ENCODE data around the gene DNAJC18. TPM values are rescaled to one million over a fixed set of nuclear protein-coding genes. Genes with fewer than 3 reads are reported as not detected.

DNAJC18 gene
- total RNA-seq, 1 experiment from 2014 or later = 6.7 TPM

GRCh38 chr5:139426203-139426885 lies 13.0 kb downstream of the DNAJC18 start:
- H3K27ac Mint-ChIP-seq (ENCODE audit: unreplicated experiment) = no peak overlapping the region
- CTCF ChIA-PET = no interaction called here
- no peaks in the 10 kb centered on the region for H3K36me3 Mint-ChIP-seq (ENCODE audit: insufficient read depth, unreplicated experiment)
- H3K4me1 Mint-ChIP-seq (ENCODE audit: low read depth, unreplicated experiment) = no peaks in the 10 kb centered on the region
- H3K4me3 Mint-ChIP-seq (ENCODE audit: low read depth, unreplicated experiment) = no peak overlapping the region
- no peaks in the 10 kb centered on the region for H3K27me3 Mint-ChIP-seq (ENCODE audit: unreplicated experiment)
- no peaks in the 10 kb centered on the region for H3K9me3 Mint-ChIP-seq (ENCODE audit: low read depth, unreplicated experiment)
- BruUV-seq (replicated peaks) = no TSS peak
- no peak for TF ChIP-seq CTCF (IDR thresholded peaks at IDR 0.05; ENCODE audit: unreplicated experiment)
- intact Hi-C loops (cut with micrococcal nuclease; ENCODE audit: unreplicated experiment) = no loop called here
- no peak for DNase-seq

- CTCF ChIA-PET = interaction anchor here (0.6 kb wide), 1 partner anchor 146 kb away, joined by 3 read pairs; no protein-coding TSS in a partner anchor
- no peak for TF ChIP-seq CTCF (IDR thresholded peaks at IDR 0.05; ENCODE audit: unreplicated experiment)
- intact Hi-C loops (cut with micrococcal nuclease; ENCODE audit: unreplicated experiment) = no loop called here
- no peak overlapping the region for H3K4me3 Mint-ChIP-seq (ENCODE audit: low read depth, unreplicated experiment)
- H3K27ac Mint-ChIP-seq (ENCODE audit: unreplicated experiment) = no peak overlapping the region
- no TSS peak for BruUV-seq (replicated peaks)
- no peaks in the 10 kb centered on the region for H3K9me3 Mint-ChIP-seq (ENCODE audit: low read depth, unreplicated experiment)
- H3K4me1 Mint-ChIP-seq (ENCODE audit: low read depth, unreplicated experiment) = no peaks in the 10 kb centered on the region
- no peaks in the 10 kb centered on the region for H3K27me3 Mint-ChIP-seq (ENCODE audit: unreplicated experiment)
- no peak for DNase-seq
- H3K36me3 Mint-ChIP-seq (ENCODE audit: insufficient read depth, unreplicated experiment) = no peaks in the 10 kb centered on the region
Measured at GRCh38 chr5:139425497-139425896, 13.8 kb downstream of the DNAJC18 start.

- Mint-ChIP-seq H3K27ac (ENCODE audit: unreplicated experiment) (no peak overlapping the region), H3K36me3 (ENCODE audit: insufficient read depth, unreplicated experiment) (no peaks in the 10 kb centered on the region), H3K27me3 (ENCODE audit: unreplicated experiment) (no peaks in the 10 kb centered on the region), H3K4me1 (ENCODE audit: low read depth, unreplicated experiment) (no peaks in the 10 kb centered on the region), H3K4me3 (ENCODE audit: low read depth, unreplicated experiment) (no peak overlapping the region), H3K9me3 (ENCODE audit: low read depth, unreplicated experiment) (no peaks in the 10 kb centered on the region)
- CTCF ChIA-PET = interaction anchor here (0.7 to 6.1 kb wide), 4 partner anchors 60 to 150 kb away, joined by 3 to 69 read pairs (median 5); partner anchors contain the start of gene STING1
- DNase-seq = peak; percentile 59
- TF ChIP-seq CTCF (IDR thresholded peaks at IDR 0.05; ENCODE audit: unreplicated experiment) = peak; percentile 90
- BruUV-seq (replicated peaks) = no TSS peak
- intact Hi-C loops (cut with micrococcal nuclease; ENCODE audit: unreplicated experiment) = loop anchor here (1.0 to 5.0 kb wide), 2 partner anchors 75 to 91 kb away; no protein-coding TSS in a partner anchor
Measured at GRCh38 chr5:139422307-139422893, 16.9 kb downstream of the DNAJC18 start.

GRCh38 chr5:139419226-139420192 lies 19.8 kb downstream of the DNAJC18 start:
- H3K4me3 Mint-ChIP-seq (ENCODE audit: low read depth, unreplicated experiment) = no peak overlapping the region
- CTCF ChIA-PET = interaction anchor here (0.6 to 6.1 kb wide), 3 partner anchors 93 to 346 kb away, joined by 3 to 69 read pairs (median 4); no protein-coding TSS in a partner anchor
- H3K27ac Mint-ChIP-seq (ENCODE audit: unreplicated experiment) = no peak overlapping the region
- intact Hi-C loops (cut with micrococcal nuclease; ENCODE audit: unreplicated experiment) = loop anchor here (5.0 kb wide), 1 partner anchor 78 kb away; no protein-coding TSS in a partner anchor
- no peaks in the 10 kb centered on the region for H3K4me1 Mint-ChIP-seq (ENCODE audit: low read depth, unreplicated experiment)
- no peaks in the 10 kb centered on the region for H3K27me3 Mint-ChIP-seq (ENCODE audit: unreplicated experiment)
- TF ChIP-seq CTCF (IDR thresholded peaks at IDR 0.05; ENCODE audit: unreplicated experiment) = no peak
- H3K36me3 Mint-ChIP-seq (ENCODE audit: insufficient read depth, unreplicated experiment) = no peaks in the 10 kb centered on the region
- no peak for DNase-seq
- no peaks in the 10 kb centered on the region for H3K9me3 Mint-ChIP-seq (ENCODE audit: low read depth, unreplicated experiment)
- no TSS peak for BruUV-seq (replicated peaks)
